Measurements from ENCODE around the gene TAP2.

The TAP2 gene

GRCh38 chr6:32809171-32809570 lies 29.4 kb downstream of the TAP2 start:
- no peak for TF ChIP-seq POLR2AphosphoS5 (IDR thresholded peaks at IDR 0.05; ENCODE audit: low read depth, low read length)
- TF ChIP-seq TAF1 (IDR thresholded peaks at IDR 0.05; ENCODE audit: borderline replicate concordance, insufficient read depth, low read length), result no peak
- no peak for TF ChIP-seq FOXP2 (optimal IDR thresholded peaks at IDR 0.05; ENCODE audit: borderline replicate concordance, extremely low read depth, extremely low read length, insufficient read depth)
- no peak for TF ChIP-seq REST (IDR thresholded peaks at IDR 0.05; ENCODE audit: insufficient read depth in 1 of 2, low read depth in 2 of 2, low read length in 2 of 2)
- no peak for TF ChIP-seq SIN3A (IDR thresholded peaks at IDR 0.05; ENCODE audit: borderline replicate concordance, insufficient read depth, low read length)

GRCh38 chr6:32807020-32807580 lies 31.4 kb downstream of the TAP2 start:
- TF ChIP-seq FOXP2 (optimal IDR thresholded peaks at IDR 0.05; ENCODE audit: borderline replicate concordance, extremely low read depth, extremely low read length, insufficient read depth) (no peak), POLR2AphosphoS5 (IDR thresholded peaks at IDR 0.05; ENCODE audit: low read depth, low read length) (no peak), TAF1 (IDR thresholded peaks at IDR 0.05; ENCODE audit: borderline replicate concordance, insufficient read depth, low read length) (no peak), REST (IDR thresholded peaks at IDR 0.05; ENCODE audit: insufficient read depth in 1 of 2, low read depth in 2 of 2, low read length in 2 of 2) (no peak), SIN3A (IDR thresholded peaks at IDR 0.05; ENCODE audit: borderline replicate concordance, insufficient read depth, low read length) (no peak)

- no peak for TF ChIP-seq TAF1 (IDR thresholded peaks at IDR 0.05; ENCODE audit: borderline replicate concordance, insufficient read depth, low read length)
- no peak for TF ChIP-seq POLR2AphosphoS5 (IDR thresholded peaks at IDR 0.05; ENCODE audit: low read depth, low read length)
- TF ChIP-seq REST (IDR thresholded peaks at IDR 0.05; ENCODE audit: insufficient read depth in 1 of 2, low read depth in 2 of 2, low read length in 2 of 2), result no peak
- TF ChIP-seq SIN3A (IDR thresholded peaks at IDR 0.05; ENCODE audit: borderline replicate concordance, insufficient read depth, low read length), result no peak
- no peak for TF ChIP-seq FOXP2 (optimal IDR thresholded peaks at IDR 0.05; ENCODE audit: borderline replicate concordance, extremely low read depth, extremely low read length, insufficient read depth)
Observed at GRCh38 chr6:32803416-32803815, 35.1 kb downstream of the TAP2 start.

- TF ChIP-seq POLR2AphosphoS5 (IDR thresholded peaks at IDR 0.05; ENCODE audit: low read depth, low read length), result no peak
- TF ChIP-seq FOXP2 (optimal IDR thresholded peaks at IDR 0.05; ENCODE audit: borderline replicate concordance, extremely low read depth, extremely low read length, insufficient read depth), result no peak
- no peak for TF ChIP-seq TAF1 (IDR thresholded peaks at IDR 0.05; ENCODE audit: borderline replicate concordance, insufficient read depth, low read length)
Observed at GRCh38 chr6:32799740-32800139, 38.8 kb downstream of the TAP2 start.

- TF ChIP-seq SIN3A (IDR thresholded peaks at IDR 0.05; ENCODE audit: borderline replicate concordance, insufficient read depth, low read length) (no peak), TAF1 (IDR thresholded peaks at IDR 0.05; ENCODE audit: borderline replicate concordance, insufficient read depth, low read length) (no peak), REST (IDR thresholded peaks at IDR 0.05; ENCODE audit: insufficient read depth in 1 of 2, low read depth in 2 of 2, low read length in 2 of 2) (no peak), FOXP2 (optimal IDR thresholded peaks at IDR 0.05; ENCODE audit: borderline replicate concordance, extremely low read depth, extremely low read length, insufficient read depth) (no peak), POLR2AphosphoS5 (IDR thresholded peaks at IDR 0.05; ENCODE audit: low read depth, low read length) (no peak)
Observed at GRCh38 chr6:32799168-32799567, 39.4 kb downstream of the TAP2 start.

Measured in PFSK-1 (cell line).